Inferior parietal cortex (tissue), 1 donor: ENCODE data around the gene NRDE2.

Experiments used
- DNase-seq: peaks from one replicate; pipeline ENCODE4 v3.0.0-alpha.2; 2016; ENCODE audit errors: extremely low spot score

Gene NRDE2

GRCh38 chr14:90296641-90297040 is 35.1 kb downstream of the NRDE2 start:
- no peak for DNase-seq

DNA sequence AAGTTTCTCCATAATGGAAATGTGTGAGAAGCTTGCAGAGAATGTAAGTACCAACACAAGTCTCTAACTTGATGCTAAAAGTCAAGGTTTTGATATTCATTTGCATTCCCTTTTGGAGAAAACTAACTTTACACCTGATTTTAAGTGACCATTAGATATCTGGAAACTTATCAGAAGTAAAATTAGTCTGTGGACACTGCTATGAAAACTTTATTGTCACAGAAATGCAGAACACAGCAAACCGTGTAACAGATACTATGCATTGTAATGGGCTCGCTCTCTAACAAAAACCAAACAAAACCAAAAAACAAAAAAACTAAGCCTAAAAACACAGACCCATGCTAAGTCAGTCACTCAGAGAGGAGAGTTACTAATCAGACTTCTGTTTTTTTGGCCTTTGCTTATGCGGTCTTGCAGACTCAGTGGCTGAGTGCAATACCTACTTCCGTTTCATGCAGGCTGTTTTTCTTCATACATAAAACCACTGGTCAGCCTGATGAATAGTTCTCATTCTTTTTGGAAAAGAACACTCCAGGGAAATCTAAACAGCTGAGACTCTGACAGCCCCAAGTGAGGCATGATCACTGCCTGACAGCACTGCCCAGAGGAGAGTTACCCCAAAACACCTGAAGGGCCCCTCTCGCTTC is 35.7 kb downstream of the NRDE2 start:
- DNase-seq = no peak

- DNase-seq = no peak
Measured at GRCh38 chr14:90294872-90295271, 36.9 kb downstream of the NRDE2 start.

GRCh38 chr14:90293766-90294730 is 37.7 kb downstream of the NRDE2 start:
- DNase-seq = no peak

GRCh38 chr14:90291699-90292098 is 40.0 kb downstream of the NRDE2 start:
- DNase-seq = no peak

DNA sequence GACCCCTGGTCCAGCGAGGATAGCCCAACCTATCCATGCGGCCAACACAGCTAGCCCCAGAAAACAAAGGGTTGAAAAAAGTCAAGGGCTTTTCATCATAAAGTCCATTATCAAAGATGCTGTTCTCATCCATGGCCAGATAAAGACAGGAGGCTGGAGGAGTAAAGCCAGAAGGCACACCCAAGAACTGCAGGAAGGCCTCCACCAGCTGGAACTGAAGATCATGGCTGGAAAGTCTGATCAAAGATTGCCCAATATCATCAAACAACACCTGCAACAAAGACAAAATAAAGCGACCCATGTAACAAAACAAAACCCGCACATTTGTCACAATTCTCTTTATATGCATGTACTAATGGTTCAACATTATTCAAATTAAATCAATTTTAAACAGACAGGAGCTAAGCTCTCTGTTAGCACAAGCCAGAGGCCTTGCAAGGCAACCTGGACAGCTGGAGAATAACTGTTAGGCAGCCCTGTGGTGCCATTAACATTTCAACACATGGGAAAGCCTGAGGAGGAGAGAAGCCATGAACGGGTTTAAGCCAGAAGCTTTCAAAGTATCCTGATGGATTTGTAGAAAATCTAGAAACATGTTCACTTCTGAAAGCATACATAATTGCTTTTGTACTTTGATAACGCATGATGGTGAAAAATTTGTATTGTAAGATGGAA is 41.3 kb downstream of the NRDE2 start:
- DNase-seq = no peak

- DNase-seq = no peak
Measured at GRCh38 chr14:90288651-90289355, 42.9 kb downstream of the NRDE2 start.

DNA sequence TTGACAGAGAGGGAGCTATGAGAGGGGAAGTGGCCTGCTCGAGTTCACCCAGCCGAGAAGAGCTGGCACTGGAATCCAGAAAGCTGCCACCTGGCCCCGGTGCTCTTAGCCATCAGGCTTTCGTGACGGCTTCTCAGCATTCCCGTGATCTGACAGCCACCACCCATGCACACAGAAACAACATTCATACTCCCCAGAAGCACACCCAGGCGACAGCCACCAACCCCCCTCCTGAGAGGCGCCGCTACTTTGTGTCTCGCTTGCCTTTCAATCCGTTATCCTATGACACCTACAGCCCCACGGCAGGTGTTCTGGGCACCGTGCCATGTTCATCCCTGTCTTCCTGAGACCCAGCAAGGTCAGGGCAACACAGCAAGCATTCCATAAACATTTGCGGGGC is 44.0 kb downstream of the NRDE2 start:
- no peak for DNase-seq

- DNase-seq = no peak
Measured at GRCh38 chr14:90281756-90282155, 50.0 kb downstream of the NRDE2 start.

- DNase-seq = no peak
Measured at GRCh38 chr14:90281261-90281660, 50.5 kb downstream of the NRDE2 start.

GRCh38 chr14:90280096-90280495 is 51.6 kb downstream of the NRDE2 start:
- DNase-seq = no peak

DNA sequence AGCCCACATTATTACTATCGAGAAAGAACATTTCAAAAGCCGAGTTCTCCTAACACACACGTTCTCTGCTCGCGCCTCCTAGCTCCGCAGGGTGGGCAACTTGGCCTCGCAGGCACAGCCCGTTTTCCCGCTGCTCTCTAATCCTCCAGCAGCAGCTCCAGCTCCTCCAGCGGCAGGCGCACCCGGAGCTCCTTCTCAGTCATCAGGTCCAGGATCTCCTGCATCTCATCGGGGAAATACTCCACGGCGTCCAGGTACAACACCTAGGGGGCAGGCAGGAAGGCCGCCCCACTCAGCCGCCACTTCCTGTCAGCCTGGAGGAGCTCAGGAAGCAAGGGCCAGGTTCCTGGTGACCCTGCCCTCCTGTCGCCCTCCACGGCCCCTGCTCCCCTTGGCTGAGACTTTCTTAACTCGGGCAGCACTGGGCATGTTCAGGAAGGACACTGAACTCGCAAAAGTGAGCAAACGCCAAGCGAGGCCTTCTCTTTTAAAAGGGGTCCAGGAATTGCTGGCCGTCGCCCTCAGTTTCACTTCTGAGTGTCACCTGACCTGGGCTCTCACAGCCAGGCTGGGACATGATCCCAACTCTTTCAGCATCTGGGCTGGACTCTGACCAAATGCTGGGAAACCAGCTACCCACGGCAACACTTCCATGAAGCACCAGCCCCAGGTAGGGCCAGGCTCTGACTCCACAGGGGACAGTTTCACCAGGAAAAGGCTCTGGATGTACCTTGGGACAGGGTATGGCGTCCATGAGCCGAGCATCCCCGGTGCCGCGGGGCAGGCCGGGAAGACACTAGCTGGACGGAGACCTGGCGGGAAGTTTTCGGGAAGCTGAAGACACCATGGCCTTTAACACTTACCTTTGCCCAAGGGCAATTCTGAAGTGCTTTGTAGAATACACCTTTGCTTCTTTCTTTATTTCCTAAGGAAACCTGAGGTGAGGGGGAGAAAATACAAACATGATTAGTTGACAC is 53.3 kb downstream of the NRDE2 start:
- DNase-seq = no peak

- DNase-seq = no peak
Measured at GRCh38 chr14:90277581-90278198, 54.1 kb downstream of the NRDE2 start.

DNA sequence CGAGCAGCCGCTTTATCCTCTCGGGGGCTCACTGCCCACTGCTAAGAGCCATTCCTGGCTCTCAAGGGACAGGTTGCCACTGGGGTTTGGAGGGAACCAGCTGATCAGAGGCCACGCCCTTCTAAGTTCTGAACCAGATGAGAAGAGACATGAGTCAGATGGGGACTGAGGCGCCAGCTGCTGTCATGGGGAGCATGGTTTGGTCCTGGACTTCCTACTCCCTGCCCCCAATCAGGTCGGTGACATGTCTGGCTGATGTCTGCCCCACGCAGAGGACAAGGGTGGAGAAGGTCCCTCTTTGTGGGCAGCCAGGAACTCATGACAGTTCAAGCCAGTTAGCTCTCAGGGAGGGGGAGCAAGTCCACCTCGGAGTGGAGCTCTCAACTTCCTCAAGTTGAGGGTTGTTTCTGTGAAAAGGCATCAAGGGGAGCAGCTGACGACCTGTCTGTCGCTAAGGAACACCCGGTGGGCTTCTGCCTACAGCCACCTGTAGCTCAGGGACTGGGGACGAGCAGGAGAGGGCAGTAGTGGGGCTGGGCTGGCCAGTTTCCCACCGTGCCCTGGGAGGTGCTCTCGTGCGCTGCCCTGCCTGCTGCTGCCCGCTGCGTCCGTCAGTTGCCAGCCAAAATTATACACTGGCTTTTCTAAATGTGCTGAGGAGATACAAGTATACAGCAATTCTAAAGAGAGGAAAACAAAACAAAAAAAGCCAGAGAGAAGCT is 54.9 kb downstream of the NRDE2 start:
- no peak for DNase-seq

GRCh38 chr14:90275820-90276219 is 55.9 kb downstream of the NRDE2 start:
- no peak for DNase-seq

- no peak for DNase-seq
Measured at GRCh38 chr14:90275458-90275814, 56.3 kb downstream of the NRDE2 start.

DNA sequence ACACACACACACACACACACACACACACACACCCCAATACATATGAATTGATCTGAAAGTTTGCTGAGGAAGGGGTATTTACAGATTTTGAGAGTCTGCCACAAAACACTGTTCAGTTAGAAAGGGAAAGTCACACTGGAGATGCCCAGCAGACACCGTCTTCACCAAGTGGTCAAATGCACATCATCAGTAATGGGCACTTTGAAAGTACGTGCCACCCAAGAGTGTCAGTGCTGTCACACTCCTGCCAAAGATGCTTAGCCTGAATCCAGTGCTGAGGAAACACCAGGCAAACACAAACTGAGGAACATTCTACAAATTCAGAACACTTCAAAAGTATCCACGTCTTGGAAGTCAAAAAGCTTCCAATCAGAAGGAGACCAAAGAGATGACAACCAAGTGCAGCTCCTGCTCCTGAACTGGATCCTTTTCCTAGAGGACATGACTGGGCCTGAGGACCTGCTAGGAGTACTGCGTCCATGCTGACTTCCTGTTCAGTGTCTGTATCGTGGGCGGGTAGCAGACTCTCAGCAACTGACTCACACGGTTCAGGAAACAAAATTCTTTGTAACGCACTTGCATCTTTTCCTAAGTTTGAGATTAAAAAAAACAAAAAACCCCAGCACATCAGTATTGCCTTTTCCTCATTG is 56.8 kb downstream of the NRDE2 start:
- DNase-seq = no peak

DNA sequence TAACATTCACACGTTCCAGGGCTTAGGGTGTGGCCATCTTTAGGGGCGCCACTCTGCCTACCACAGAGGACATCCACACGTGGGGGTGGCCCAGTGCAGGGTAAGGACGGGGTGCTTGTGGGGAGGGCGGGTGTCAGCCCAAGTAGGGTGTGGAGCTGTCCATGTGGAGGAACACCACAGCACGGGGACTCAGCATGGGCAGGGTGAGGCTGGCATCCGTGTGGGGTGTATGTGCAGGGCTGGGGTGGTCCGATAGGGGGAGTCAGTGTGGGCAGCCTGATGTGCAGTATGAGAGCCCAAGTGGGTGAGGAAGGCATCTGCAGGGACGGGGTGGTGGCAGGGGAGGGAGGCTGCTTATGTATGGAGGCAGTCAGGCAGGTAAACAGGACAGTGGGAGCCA is 57.7 kb downstream of the NRDE2 start:
- DNase-seq = no peak

DNA sequence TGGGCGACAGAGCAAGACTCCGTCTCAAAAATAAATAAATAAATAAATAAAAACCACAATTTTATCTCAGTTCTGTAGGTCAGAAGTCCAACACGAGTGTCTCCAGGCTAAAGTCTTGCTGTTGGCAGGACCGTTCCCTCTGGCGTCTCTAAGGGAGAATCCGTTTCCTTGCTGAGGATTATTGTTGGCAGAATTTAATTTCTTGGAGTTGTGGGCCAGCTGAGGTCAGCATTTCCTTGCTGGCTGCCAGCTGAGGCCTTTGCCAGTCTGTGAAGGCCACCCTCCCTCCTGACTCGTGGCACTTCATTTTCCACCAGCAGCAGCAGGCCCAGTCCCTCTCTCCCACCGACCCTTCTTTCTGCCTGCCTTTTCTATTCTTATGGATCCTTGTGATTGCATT is 58.2 kb downstream of the NRDE2 start:
- DNase-seq = no peak
